AG04449 (cell line): ENCODE measurements around the gene CTNNA3.

Experiments
- CTCF ChIA-PET: fragments of 350-600 bp; formaldehyde crosslinking; extraction: SDS; loops from one replicate; lab custom pipeline; 2021; ENCODE audit warnings: antibody characterized with exemption; lab: Yijun Ruan, JAX
- POLR2A ChIA-PET: fragments of 400-600, 350-600 bp; formaldehyde crosslinking; extraction: SDS; loops from one replicate; lab custom pipeline; 2020; ENCODE audit warnings: antibody characterized with exemption, inconsistent platforms; lab: Yijun Ruan, JAX
- DNase-seq: peaks from one replicate; pipeline ENCODE4 v3.0.0-alpha.2; 2010; ENCODE audit warnings: low read depth, low spot score
- H3K4me3 ChIP-seq: 2 replicates; pipeline ENCODE4 v1.5.1; 2011; ENCODE audit warnings: low read depth, mild to moderate bottlenecking, control low read depth, low read length
- TF ChIP-seq, protein P1 (sequence below): IDR thresholded peaks from one replicate; pipeline ENCODE4 v1.5.1; 2011; ENCODE audit warnings: mild to moderate bottlenecking, moderate library complexity, low read length, control low read depth, inconsistent platforms; ENCODE audit not compliant: insufficient read depth; ENCODE audit errors: missing control alignments

The CTNNA3 gene

DNA sequence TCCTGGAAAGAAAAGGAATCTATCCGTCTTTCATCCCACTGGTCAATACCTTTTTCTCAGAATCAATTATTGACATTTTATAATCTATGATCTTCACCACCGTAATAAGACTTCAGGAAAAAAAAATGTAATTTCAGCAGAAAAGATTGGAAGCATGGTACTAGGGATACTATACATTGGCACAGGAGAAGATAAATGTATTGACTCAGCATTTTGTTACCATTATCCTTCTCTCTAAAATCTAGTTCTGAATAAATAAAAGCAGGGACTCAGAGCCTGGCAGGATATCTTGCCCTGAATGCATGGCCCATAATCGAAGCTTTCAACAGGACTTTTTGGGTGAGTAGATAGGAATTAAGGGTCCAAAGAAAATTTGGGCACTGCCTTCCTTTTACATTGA lies 649.5 kb downstream of the CTNNA3 start:
- CTCF ChIA-PET = no interaction called here
- no peak overlapping the region for H3K4me3 ChIP-seq
- TF ChIP-seq, protein P1, sequence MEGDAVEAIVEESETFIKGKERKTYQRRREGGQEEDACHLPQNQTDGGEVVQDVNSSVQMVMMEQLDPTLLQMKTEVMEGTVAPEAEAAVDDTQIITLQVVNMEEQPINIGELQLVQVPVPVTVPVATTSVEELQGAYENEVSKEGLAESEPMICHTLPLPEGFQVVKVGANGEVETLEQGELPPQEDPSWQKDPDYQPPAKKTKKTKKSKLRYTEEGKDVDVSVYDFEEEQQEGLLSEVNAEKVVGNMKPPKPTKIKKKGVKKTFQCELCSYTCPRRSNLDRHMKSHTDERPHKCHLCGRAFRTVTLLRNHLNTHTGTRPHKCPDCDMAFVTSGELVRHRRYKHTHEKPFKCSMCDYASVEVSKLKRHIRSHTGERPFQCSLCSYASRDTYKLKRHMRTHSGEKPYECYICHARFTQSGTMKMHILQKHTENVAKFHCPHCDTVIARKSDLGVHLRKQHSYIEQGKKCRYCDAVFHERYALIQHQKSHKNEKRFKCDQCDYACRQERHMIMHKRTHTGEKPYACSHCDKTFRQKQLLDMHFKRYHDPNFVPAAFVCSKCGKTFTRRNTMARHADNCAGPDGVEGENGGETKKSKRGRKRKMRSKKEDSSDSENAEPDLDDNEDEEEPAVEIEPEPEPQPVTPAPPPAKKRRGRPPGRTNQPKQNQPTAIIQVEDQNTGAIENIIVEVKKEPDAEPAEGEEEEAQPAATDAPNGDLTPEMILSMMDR = no peak
- POLR2A ChIA-PET = no interaction called here
- DNase-seq = no peak

DNA sequence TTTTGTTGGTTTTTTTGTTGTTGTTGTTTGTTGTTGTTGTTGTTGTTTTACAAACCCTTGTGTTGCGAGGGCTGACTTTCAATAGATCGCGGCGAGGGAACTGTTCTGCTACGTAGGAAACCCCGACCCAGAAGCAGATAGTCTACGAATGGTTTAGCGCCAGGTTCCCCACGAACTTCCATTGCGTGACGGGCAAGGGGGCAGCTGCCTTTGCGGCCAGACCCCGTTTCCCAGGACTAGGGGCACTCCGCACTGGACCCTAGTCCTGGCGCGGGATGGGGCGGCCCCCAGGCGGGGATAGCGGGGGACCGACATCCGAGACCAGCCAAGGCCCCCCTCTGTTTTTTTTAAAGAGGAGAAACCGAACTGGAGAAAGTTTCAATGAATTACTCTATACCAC lies 650.6 kb downstream of the CTNNA3 start:
- no peak for DNase-seq
- no peak overlapping the region for H3K4me3 ChIP-seq
- POLR2A ChIA-PET = no interaction called here
- CTCF ChIA-PET = no interaction called here
- TF ChIP-seq, protein P1 = no peak

DNA sequence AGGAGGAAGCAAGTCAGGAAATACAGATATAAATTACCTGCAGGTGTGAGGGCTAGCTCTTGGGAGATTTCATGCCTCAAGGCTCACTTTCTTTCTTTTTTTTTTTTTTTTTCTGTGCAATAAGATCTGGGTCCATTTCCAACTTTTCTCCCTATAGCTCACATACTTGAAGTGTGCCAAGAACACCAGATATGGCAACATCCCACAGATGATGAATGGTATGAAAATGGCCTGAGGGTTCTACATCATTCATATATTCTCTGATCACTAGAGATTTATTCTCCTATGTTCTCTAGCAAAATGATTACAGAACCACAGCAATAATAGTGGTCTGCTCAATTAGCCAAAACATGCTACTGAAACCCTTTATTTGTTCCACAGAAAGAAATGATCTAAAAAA lies 653.0 kb downstream of the CTNNA3 start:
- TF ChIP-seq, protein P1 = no peak
- DNase-seq = no peak
- ChIA-PET POLR2A (no interaction called here), CTCF (no interaction called here)
- no peak overlapping the region for H3K4me3 ChIP-seq

DNA sequence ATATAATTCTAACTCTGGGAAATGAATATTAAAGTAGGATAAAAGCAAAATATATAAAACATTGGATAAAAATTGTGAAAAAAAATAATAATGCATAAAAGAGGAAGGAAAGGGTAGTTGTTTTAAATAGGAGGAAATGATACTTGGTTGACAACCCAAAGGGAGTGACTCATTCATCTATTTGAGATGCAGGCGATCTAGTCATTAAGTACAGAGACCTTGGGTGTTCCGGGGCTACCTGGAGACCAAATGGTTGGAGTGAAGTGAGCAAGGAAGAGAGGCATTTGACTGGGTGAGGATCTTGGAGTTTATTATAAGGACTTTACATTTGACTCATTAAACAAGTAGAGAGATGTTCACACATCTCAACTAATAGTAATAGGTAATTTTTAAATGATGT lies 659.2 kb downstream of the CTNNA3 start:
- ChIA-PET CTCF (no interaction called here), POLR2A (no interaction called here)
- TF ChIP-seq, protein P1 = no peak
- DNase-seq = no peak
- no peak overlapping the region for H3K4me3 ChIP-seq

DNA sequence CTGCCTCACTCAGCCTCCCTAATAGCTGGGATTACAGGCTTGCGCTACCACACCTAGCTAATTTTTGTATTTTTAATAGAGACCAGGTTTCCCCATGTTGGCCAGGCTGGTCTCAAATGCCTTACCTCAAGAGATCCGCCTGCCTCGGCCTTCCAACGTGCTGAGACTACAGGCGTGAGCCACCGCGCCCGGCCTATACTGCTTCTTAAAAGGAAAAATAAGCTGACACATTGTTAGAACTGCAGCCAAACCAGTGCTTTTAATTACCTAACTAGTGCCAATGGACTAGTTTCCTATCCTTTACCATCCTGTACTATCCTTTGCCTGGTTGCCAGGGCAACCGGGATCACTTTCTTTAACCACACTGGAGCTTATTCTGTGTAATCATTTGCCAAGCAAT lies 662.1 kb downstream of the CTNNA3 start:
- no peak for DNase-seq
- TF ChIP-seq, protein P1 = no peak
- H3K4me3 ChIP-seq = no peak overlapping the region
- ChIA-PET CTCF (no interaction called here), POLR2A (no interaction called here)

DNA sequence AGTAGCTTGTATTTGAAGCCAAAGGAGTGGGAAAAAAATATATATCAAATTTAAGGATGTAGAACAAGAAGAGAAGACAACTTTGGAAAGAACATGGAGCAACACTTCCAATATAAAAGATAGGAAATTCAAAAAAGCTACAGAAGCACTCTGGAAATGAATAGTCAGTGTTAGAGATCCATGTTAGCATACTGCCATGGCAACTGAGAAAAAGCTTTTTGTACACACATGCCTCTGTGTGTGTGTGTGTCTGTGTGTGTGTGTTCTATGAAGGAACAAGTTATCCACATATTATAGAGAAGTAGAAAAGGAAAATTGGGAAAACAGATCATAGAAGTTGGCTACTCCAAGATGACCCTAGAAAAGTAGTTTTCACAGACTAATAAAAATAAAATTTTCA lies 673.9 kb downstream of the CTNNA3 start:
- TF ChIP-seq, protein P1 = no peak
- no peak for DNase-seq
- no peak overlapping the region for H3K4me3 ChIP-seq
- POLR2A ChIA-PET = no interaction called here
- CTCF ChIA-PET = no interaction called here
